Neural crest cell (in vitro differentiated cells): ENCODE results near the gene ELF4. TPM values are rescaled to one million over a fixed set of nuclear protein-coding genes. Genes with fewer than 3 reads are reported as not detected.

Source experiments
- DNase-seq: peaks from one replicate; pipeline ENCODE4 v3.0.0; 2021; ENCODE audit warnings: low read depth, mixed read lengths, low spot score
- H3K27ac Mint-ChIP-seq: one replicate; pipeline ENCODE4 v1.8.0; 2021; ENCODE audit warnings: mild to moderate bottlenecking, mixed read lengths; ENCODE audit not compliant: unreplicated experiment
- H3K27me3 Mint-ChIP-seq: 2 replicates; pipeline ENCODE4 v1.8.0; 2021; ENCODE audit warnings: low read depth, mild to moderate bottlenecking, mixed read lengths
- H3K36me3 Mint-ChIP-seq: 2 replicates; pipeline ENCODE4 v1.8.0; 2021; ENCODE audit warnings: low read depth, mild to moderate bottlenecking, mixed read lengths
- H3K4me1 Mint-ChIP-seq: 2 replicates; pipeline ENCODE4 v1.8.0; 2021; ENCODE audit warnings: mixed read lengths
- H3K4me3 Mint-ChIP-seq: one replicate; pipeline ENCODE4 v1.8.0; 2021; ENCODE audit warnings: mild to moderate bottlenecking, mixed read lengths
- H3K9me3 Mint-ChIP-seq: 2 replicates; pipeline ENCODE4 v1.8.0; 2021; ENCODE audit warnings: mixed read lengths
- CTCF ChIP-seq: fragments of 200-600 bp; sonication (generic); conservative IDR thresholded peaks from 2 replicates; pipeline ENCODE4 v1.5.0; 2021; ENCODE audit warnings: antibody characterized with exemption, mild to moderate bottlenecking
- total RNA-seq: library from RNA; stranded (reverse); gene quantifications from 2 replicates; pipeline ENCODE4 v1.2.1, GENCODE V29; 2021

ELF4 gene
- total RNA-seq, 1 donor from 2014 or later, result 0.86 TPM

- Mint-ChIP-seq H3K36me3 (no peaks in the 10 kb centered on the region), H3K4me1 (peaks cover 16% of the 10 kb centered on the region), H3K27ac (no peak overlapping the region), H3K9me3 (peaks cover 2% of the 10 kb centered on the region), H3K27me3 (peaks cover 38% of the 10 kb centered on the region), H3K4me3 (no peak overlapping the region)
- DNase-seq, result no peak
- TF ChIP-seq CTCF, result no peak
These were observed 5.1 kb downstream of the ELF4 start for GRCh38 chrX:130105244-130105643.

GRCh38 chrX:130103605-130104004, 6.7 kb downstream of the ELF4 start:
- no peak for TF ChIP-seq CTCF
- no peaks in the 10 kb centered on the region for H3K36me3 Mint-ChIP-seq
- H3K27ac Mint-ChIP-seq, result no peak overlapping the region
- no peak for DNase-seq
- H3K9me3 Mint-ChIP-seq, result peaks cover 2% of the 10 kb centered on the region
- H3K27me3 Mint-ChIP-seq, result peaks cover 26% of the 10 kb centered on the region
- H3K4me3 Mint-ChIP-seq, result no peak overlapping the region
- peaks cover 16% of the 10 kb centered on the region for H3K4me1 Mint-ChIP-seq

- no peaks in the 10 kb centered on the region for H3K36me3 Mint-ChIP-seq
- no peak for DNase-seq
- peaks cover 2% of the 10 kb centered on the region for H3K9me3 Mint-ChIP-seq
- peaks cover 4% of the 10 kb centered on the region for H3K27me3 Mint-ChIP-seq
- H3K4me3 Mint-ChIP-seq, result no peak overlapping the region
- no peak for TF ChIP-seq CTCF
- peaks cover 1% of the 10 kb centered on the region for H3K4me1 Mint-ChIP-seq
- no peak overlapping the region for H3K27ac Mint-ChIP-seq
These were observed 10.1 kb downstream of the ELF4 start for GRCh38 chrX:130100180-130100579.

- H3K4me3 Mint-ChIP-seq, result no peak overlapping the region
- H3K9me3 Mint-ChIP-seq, result peaks cover 2% of the 10 kb centered on the region
- H3K36me3 Mint-ChIP-seq, result no peaks in the 10 kb centered on the region
- no peak for TF ChIP-seq CTCF
- no peak overlapping the region for H3K27ac Mint-ChIP-seq
- no peaks in the 10 kb centered on the region for H3K4me1 Mint-ChIP-seq
- DNase-seq, result no peak
- H3K27me3 Mint-ChIP-seq, result peaks cover 2% of the 10 kb centered on the region
These were observed 12.1 kb downstream of the ELF4 start for GRCh38 chrX:130098210-130098552.

- Mint-ChIP-seq H3K27ac (no peak overlapping the region), H3K9me3 (peaks cover 2% of the 10 kb centered on the region), H3K36me3 (no peaks in the 10 kb centered on the region), H3K4me3 (no peak overlapping the region), H3K27me3 (no peaks in the 10 kb centered on the region), H3K4me1 (no peaks in the 10 kb centered on the region)
- no peak for TF ChIP-seq CTCF
- no peak for DNase-seq
These were observed 12.6 kb downstream of the ELF4 start for GRCh38 chrX:130097507-130098209.
